GM23338 (cell line): ENCODE measurements around the gene CAST. TPM values are rescaled to one million over a fixed set of nuclear protein-coding genes. Genes with fewer than 3 reads are reported as not detected.

ENCODE experiments used
- ATAC-seq: fragments of 200-7000 bp; cut with Tn5 transposase; 3 replicates; pipeline ENCODE4 v1.9.1; 2020
- DNase-seq: peaks from one replicate; pipeline ENCODE4 v3.0.0-alpha.2; 2015; ENCODE audit warnings: low spot score
- H2AFZ ChIP-seq: fragments of 200-600 bp; sonication (generic); 2 replicates; pipeline ENCODE4 v1.8.0; 2016; ENCODE audit warnings: antibody characterized with exemption, mild to moderate bottlenecking, moderate library complexity
- H3F3A ChIP-seq: fragments of 200-600 bp; sonication (generic); replicated peaks from 2 replicates; pipeline ENCODE4 v1.8.0; 2017; ENCODE audit warnings: antibody characterized with exemption, mixed run types, low read depth
- H3K27ac ChIP-seq: fragments of 200-600 bp; sonication (generic); 2 replicates; pipeline ENCODE4 v1.6.1; 2016; ENCODE audit warnings: low read depth
- H3K27me3 ChIP-seq: fragments of 200-600 bp; sonication (generic); 2 replicates; pipeline ENCODE4 v1.8.0; 2016; ENCODE audit warnings: mild to moderate bottlenecking, mixed run types, moderate library complexity; ENCODE audit not compliant: insufficient read depth
- H3K36me3 ChIP-seq: fragments of 200-600 bp; sonication (generic); 2 replicates; pipeline ENCODE4 v1.8.0; 2016; ENCODE audit warnings: mild to moderate bottlenecking; ENCODE audit not compliant: insufficient read depth
- H3K4me1 ChIP-seq: fragments of 200-600 bp; sonication (generic); 2 replicates; pipeline ENCODE4 v1.8.0; 2016; ENCODE audit warnings: mild to moderate bottlenecking, moderate library complexity; ENCODE audit not compliant: insufficient read depth
- H3K4me2 ChIP-seq: fragments of 200-600 bp; sonication (generic); 2 replicates; pipeline ENCODE4 v1.7.1; 2017; ENCODE audit warnings: mixed run types
- H3K4me3 ChIP-seq: fragments of 200-600 bp; sonication (generic); 2 replicates; pipeline ENCODE4 v1.6.1; 2016; ENCODE audit warnings: mixed run types
- H3K79me2 ChIP-seq: fragments of 200-600 bp; sonication (generic); replicated peaks from 2 replicates; pipeline ENCODE4 v1.8.0; 2017; ENCODE audit warnings: mild to moderate bottlenecking; ENCODE audit not compliant: insufficient read depth
- H3K9me2 ChIP-seq: fragments of 200-600 bp; sonication (generic); 2 replicates; pipeline ENCODE4 v1.8.0; 2017; ENCODE audit not compliant: insufficient read depth
- H4K20me1 ChIP-seq: fragments of 200-600 bp; sonication (generic); replicated peaks from 2 replicates; pipeline ENCODE4 v1.8.0; 2017; ENCODE audit warnings: mild to moderate bottlenecking; ENCODE audit not compliant: insufficient read depth
- H3K27ac Mint-ChIP-seq: 2 replicates; pipeline ENCODE4 v1.8.0; 2020; ENCODE audit warnings: inconsistent platforms, mild to moderate bottlenecking, moderate library complexity, mixed read lengths
- H3K27me3 Mint-ChIP-seq: 3 replicates; pipeline ENCODE4 v1.8.0; 2022; ENCODE audit warnings: low read depth, mild to moderate bottlenecking, moderate library complexity, mixed read lengths, inconsistent platforms; ENCODE audit not compliant: insufficient read depth, poor library complexity
- H3K36me3 Mint-ChIP-seq: 3 replicates; pipeline ENCODE4 v1.8.0; 2021; ENCODE audit warnings: low read depth, mild to moderate bottlenecking, inconsistent platforms, moderate library complexity, mixed read lengths
- H3K4me1 Mint-ChIP-seq: 3 replicates; pipeline ENCODE4 v1.8.0; 2020; ENCODE audit warnings: mild to moderate bottlenecking, inconsistent platforms, mixed read lengths
- H3K4me3 Mint-ChIP-seq: 3 replicates; pipeline ENCODE4 v1.8.0; 2021; ENCODE audit warnings: moderate library complexity, mild to moderate bottlenecking, inconsistent platforms, mixed read lengths
- H3K9me3 Mint-ChIP-seq: 3 replicates; pipeline ENCODE4 v1.8.0; 2020; ENCODE audit warnings: moderate library complexity, mild to moderate bottlenecking, inconsistent platforms, mixed read lengths
- CREB1 ChIP-seq: fragments of 250-450 bp; sonication (Bioruptor Pico); IDR thresholded peaks from 2 replicates; pipeline ENCODE4 v1.5.0; 2020; ENCODE audit warnings: low read depth, mild to moderate bottlenecking, moderate library complexity
- ETS1 ChIP-seq: IDR thresholded peaks from 2 replicates; pipeline ENCODE4 v1.6.1; 2016; ENCODE audit warnings: antibody characterized with exemption
- EZH2 ChIP-seq: fragments of 200-600 bp; sonication (generic); IDR thresholded peaks from one replicate; pipeline ENCODE4 v1.8.0; 2017; ENCODE audit warnings: antibody characterized with exemption, mild to moderate bottlenecking, low read depth; ENCODE audit not compliant: unreplicated experiment
- EZH2phosphoT487 ChIP-seq: fragments of 200-600 bp; sonication (generic); IDR thresholded peaks from one replicate; pipeline ENCODE4 v1.8.1; 2018; ENCODE audit warnings: antibody characterized with exemption; ENCODE audit not compliant: unreplicated experiment
- JUNB ChIP-seq: IDR thresholded peaks from one replicate; pipeline ENCODE4 v1.6.1; 2016; ENCODE audit warnings: antibody characterized with exemption; ENCODE audit not compliant: unreplicated experiment
- NANOG ChIP-seq: IDR thresholded peaks from 2 replicates; pipeline ENCODE4 v1.6.1; 2016; ENCODE audit warnings: antibody characterized with exemption, borderline replicate concordance
- POLR2AphosphoS5 ChIP-seq: IDR thresholded peaks from 2 replicates; pipeline ENCODE4 v1.6.1; 2016; ENCODE audit warnings: antibody characterized with exemption, low read depth
- STAT1 ChIP-seq: IDR thresholded peaks from one replicate; pipeline ENCODE4 v1.6.1; 2016; ENCODE audit warnings: antibody characterized with exemption; ENCODE audit not compliant: unreplicated experiment
- ZNF114 ChIP-seq: fragments of 250-450 bp; sonication (Bioruptor Pico); IDR thresholded peaks from 2 replicates; pipeline ENCODE4 v1.5.0; 2020; ENCODE audit warnings: mild to moderate bottlenecking, moderate library complexity
- ZNF331 ChIP-seq: fragments of 250-450 bp; sonication (Bioruptor Pico); IDR thresholded peaks from 2 replicates; pipeline ENCODE4 v1.5.0; 2020; ENCODE audit warnings: low read depth, mild to moderate bottlenecking, moderate library complexity
- ZNF462 ChIP-seq: fragments of 250-450 bp; sonication (Bioruptor Pico); IDR thresholded peaks from 2 replicates; pipeline ENCODE4 v1.5.0; 2020; ENCODE audit warnings: mild to moderate bottlenecking, moderate library complexity
- polyA plus RNA-seq: library from polyadenylated mRNA; unstranded; fragments of >200 nt; fragmentation: Nextera tagmentation; extraction: Ambion mirVana; gene quantifications from 2 replicates; pipeline ENCODE4 v1.2.1, GENCODE V29; 2016
- total RNA-seq: library from RNA; depleted of rRNA; stranded (reverse); fragments of >200 nt; shearing (Covaris generic); gene quantifications from 2 replicates; pipeline ENCODE4 v1.2.3, GENCODE V29; 2014
- TF ChIP-seq, protein P1 (sequence below), 2 experiments: fragments of 200-600 bp in 1 of 2; sonication (generic) in 1 of 2; conservative IDR thresholded peaks; 2 replicates each; pipeline versions ENCODE4 v1.5.1 to v1.6.1; 2016 to 2017; ENCODE audit warnings: antibody characterized with exemption in 2 of 2, low read depth in 2 of 2, mild to moderate bottlenecking in 2 of 2, moderate library complexity in 1 of 2
- TF ChIP-seq, protein P2 (sequence below): IDR thresholded peaks from one replicate; pipeline ENCODE4 v1.6.1; 2018; ENCODE audit warnings: antibody characterized with exemption; ENCODE audit not compliant: unreplicated experiment

Gene CAST
- total and polyA plus RNA-seq, 2 experiments from 2014 or later: 37.9 to 57.7 TPM

GRCh38 chr5:96683392-96683791 is 21.2 kb downstream of the CAST start:
- H3F3A ChIP-seq: no peaks in the 10 kb centered on the region

More at GRCh38 chr5:96683392-96683791, 21.2 kb downstream of the CAST start:
- no peak for TF ChIP-seq STAT1
- TF ChIP-seq NANOG: no peak
- TF ChIP-seq, protein P1, sequence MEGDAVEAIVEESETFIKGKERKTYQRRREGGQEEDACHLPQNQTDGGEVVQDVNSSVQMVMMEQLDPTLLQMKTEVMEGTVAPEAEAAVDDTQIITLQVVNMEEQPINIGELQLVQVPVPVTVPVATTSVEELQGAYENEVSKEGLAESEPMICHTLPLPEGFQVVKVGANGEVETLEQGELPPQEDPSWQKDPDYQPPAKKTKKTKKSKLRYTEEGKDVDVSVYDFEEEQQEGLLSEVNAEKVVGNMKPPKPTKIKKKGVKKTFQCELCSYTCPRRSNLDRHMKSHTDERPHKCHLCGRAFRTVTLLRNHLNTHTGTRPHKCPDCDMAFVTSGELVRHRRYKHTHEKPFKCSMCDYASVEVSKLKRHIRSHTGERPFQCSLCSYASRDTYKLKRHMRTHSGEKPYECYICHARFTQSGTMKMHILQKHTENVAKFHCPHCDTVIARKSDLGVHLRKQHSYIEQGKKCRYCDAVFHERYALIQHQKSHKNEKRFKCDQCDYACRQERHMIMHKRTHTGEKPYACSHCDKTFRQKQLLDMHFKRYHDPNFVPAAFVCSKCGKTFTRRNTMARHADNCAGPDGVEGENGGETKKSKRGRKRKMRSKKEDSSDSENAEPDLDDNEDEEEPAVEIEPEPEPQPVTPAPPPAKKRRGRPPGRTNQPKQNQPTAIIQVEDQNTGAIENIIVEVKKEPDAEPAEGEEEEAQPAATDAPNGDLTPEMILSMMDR (conservative IDR thresholded peaks at IDR 0.05; ENCODE audit: low read depth in 2 of 2): no peak
- no peak for TF ChIP-seq EZH2
- TF ChIP-seq, protein P2, sequence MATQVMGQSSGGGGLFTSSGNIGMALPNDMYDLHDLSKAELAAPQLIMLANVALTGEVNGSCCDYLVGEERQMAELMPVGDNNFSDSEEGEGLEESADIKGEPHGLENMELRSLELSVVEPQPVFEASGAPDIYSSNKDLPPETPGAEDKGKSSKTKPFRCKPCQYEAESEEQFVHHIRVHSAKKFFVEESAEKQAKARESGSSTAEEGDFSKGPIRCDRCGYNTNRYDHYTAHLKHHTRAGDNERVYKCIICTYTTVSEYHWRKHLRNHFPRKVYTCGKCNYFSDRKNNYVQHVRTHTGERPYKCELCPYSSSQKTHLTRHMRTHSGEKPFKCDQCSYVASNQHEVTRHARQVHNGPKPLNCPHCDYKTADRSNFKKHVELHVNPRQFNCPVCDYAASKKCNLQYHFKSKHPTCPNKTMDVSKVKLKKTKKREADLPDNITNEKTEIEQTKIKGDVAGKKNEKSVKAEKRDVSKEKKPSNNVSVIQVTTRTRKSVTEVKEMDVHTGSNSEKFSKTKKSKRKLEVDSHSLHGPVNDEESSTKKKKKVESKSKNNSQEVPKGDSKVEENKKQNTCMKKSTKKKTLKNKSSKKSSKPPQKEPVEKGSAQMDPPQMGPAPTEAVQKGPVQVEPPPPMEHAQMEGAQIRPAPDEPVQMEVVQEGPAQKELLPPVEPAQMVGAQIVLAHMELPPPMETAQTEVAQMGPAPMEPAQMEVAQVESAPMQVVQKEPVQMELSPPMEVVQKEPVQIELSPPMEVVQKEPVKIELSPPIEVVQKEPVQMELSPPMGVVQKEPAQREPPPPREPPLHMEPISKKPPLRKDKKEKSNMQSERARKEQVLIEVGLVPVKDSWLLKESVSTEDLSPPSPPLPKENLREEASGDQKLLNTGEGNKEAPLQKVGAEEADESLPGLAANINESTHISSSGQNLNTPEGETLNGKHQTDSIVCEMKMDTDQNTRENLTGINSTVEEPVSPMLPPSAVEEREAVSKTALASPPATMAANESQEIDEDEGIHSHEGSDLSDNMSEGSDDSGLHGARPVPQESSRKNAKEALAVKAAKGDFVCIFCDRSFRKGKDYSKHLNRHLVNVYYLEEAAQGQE: no peak
- no peak for TF ChIP-seq EZH2phosphoT487
- no peak for TF ChIP-seq ZNF462 (CRISPR knock-in tag)
- TF ChIP-seq ETS1: no peak
- TF ChIP-seq CREB1: no peak
- TF ChIP-seq ZNF114 (CRISPR knock-in tag): no peak
- no peak for TF ChIP-seq POLR2AphosphoS5
- TF ChIP-seq JUNB: no peak
- no peak for TF ChIP-seq ZNF331 (CRISPR knock-in tag)
- H4K20me1 ChIP-seq: no peaks in the 10 kb centered on the region
- H3K79me2 ChIP-seq: no peaks in the 10 kb centered on the region
- H3K4me3 ChIP-seq: no peak overlapping the region
- H3K36me3 ChIP-seq: no peaks in the 10 kb centered on the region
- Mint-ChIP-seq H3K9me3 (no peaks in the 10 kb centered on the region), H3K4me3 (no peak overlapping the region), H3K27ac (no peak overlapping the region), H3K36me3 (no peaks in the 10 kb centered on the region), H3K27me3 (peaks cover 4% of the 10 kb centered on the region), H3K4me1 (no peaks in the 10 kb centered on the region; the same call in 2 of the 3 replicates)
- ATAC-seq (no peak), DNase-seq (no peak)
- no peaks in the 10 kb centered on the region; the same call in 1 of the 2 replicates for H3K4me1 ChIP-seq
- H3K27me3 ChIP-seq: no peaks in the 10 kb centered on the region
- H3K9me2 ChIP-seq: no peaks in the 10 kb centered on the region
- no peak overlapping the region for H3K27ac ChIP-seq
- H3K4me2 ChIP-seq: no peak overlapping the region
- no peak overlapping the region for H2AFZ ChIP-seq
